DMS 273 (cell line): Measurements from ENCODE around the gene NCKIPSD.

Experiments used
- DNase-seq: peaks from one replicate; lab custom pipeline; 2025; ENCODE audit not compliant: unreplicated experiment; lab: John Stamatoyannopoulos, UW

The NCKIPSD gene

DNA sequence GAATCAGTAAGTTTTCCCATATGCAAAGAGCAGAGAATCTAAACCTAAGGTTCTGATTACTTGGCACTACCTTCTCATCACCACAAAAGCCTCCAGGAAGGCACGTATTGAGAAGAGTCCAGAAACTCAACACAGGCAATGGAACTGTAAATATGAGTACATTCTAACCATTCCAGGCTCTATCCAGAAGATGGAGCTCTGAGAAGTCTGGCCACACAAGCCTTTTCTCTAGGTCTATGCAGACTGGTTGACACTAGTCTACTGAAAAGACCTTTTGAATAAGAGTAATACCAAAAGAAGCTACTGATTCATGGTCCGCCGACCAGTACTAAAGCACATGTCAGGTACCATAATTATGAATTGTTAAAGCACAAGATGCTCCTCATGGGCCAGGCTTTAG, 12.2 kb upstream of the NCKIPSD start:
- DNase-seq = no peak

DNA sequence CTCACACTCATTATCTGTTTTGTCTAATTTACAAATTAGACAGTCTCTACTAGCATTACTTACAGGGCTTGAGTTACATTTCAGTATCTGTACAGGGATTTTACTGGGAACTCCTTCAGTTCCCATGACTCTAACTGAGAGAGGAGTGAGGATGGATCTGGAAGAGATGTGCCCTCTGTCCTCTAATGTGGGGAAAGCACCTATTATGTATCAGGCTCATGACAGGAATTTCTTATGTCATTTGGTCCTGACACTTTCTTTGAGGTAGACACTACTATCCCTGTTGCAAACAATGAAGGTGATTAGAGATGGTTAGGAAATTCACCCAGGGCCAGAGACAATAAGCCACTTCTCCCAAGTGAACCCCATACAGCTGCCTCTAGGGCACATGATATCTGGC, 10.9 kb upstream of the NCKIPSD start:
- DNase-seq = no peak

DNA sequence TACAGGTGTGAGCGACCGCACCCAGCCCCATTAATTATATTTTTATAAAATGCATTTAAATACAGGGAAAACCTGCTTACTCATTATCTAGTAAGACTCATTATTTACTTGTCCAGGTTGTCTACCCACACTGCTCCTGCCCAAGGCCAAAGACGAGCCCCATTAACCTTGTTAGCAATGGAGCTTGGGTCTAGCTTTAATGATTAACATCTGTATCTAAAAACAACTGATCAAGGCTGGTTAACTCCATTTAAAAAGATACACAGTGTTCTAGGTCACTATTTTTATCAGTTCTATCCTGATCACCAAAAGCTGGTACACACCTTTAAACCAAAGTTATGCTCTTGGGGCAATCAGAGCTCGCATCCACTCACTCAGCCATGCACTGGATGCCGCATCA, 10.4 kb upstream of the NCKIPSD start:
- no peak for DNase-seq

DNA sequence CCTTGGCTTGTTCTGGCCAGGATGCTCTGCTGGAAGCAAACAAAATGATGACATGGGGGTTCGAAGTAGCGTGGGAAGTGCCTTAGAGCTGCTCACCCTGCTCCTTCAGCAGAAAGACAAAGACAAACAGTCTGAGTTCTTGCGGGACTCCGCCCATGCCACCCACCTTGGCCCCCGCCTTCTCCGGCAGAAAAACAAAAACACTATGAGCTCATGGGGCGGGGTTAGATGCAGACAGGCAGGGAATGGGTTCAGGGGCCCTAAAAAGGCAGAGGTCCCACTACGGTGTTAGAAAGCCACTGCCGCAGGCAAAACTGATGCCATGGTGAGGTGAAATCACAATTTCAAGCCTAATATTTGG, 9.7 kb upstream of the NCKIPSD start:
- peak; percentile 22 for DNase-seq

DNA sequence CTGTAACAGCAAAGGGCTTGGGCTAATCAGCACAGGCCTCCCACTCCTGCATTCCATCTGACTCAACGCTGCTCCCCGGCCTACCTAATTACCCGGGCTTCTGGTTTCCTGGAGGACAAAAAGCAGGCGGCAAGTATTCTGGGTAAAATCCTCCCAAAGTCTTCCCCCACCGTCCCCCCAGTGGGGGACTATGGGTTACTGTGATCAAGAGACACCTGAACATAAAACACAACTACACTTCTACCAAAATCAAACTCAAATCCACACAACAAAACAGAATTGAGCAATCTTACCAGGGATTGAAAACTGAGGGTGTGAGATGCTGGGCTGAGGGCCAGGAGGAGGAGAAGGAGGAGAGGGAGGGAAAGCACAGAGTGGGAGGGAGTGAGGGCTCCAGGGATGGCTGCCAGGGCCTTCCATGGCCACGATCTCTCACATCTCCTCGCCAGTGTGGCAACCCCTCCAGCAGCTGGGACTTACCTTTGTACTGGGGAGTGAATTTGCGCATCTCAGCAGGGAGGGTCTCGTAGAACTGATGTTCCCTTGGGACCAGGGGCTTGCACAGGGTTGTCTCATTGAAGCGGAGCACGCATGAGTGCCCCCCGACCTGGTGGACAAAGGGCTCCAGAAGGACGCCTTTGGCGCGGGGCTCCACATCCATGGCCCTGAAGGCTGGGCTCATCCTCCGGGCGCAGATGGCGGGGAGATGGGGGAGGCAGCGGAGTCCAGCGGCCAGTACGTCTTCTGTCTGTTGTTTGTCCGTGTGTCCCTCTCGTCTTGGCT, 9.1 kb upstream of the NCKIPSD start:
- DNase-seq = peak; percentile 39

DNA sequence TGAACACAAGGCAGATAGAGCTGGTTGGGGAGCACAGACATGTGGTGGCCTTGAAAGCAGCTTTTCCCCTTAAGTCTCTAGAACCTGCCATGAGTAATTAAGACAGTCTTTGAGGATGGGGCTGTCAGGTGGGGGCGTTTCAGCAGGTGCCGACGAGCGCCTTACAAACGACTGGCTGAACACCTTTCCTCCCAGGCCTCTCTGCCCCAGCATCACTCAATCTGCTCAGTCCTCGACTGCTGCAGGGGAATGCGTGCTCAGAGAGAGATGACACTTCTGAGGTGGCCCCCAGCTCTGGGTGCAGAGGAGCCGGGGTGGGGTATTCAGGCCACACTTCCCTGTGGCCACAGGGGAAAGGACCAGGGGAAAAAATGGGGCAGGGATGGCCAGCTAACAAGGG, 8.1 kb upstream of the NCKIPSD start:
- DNase-seq = no peak

DNA sequence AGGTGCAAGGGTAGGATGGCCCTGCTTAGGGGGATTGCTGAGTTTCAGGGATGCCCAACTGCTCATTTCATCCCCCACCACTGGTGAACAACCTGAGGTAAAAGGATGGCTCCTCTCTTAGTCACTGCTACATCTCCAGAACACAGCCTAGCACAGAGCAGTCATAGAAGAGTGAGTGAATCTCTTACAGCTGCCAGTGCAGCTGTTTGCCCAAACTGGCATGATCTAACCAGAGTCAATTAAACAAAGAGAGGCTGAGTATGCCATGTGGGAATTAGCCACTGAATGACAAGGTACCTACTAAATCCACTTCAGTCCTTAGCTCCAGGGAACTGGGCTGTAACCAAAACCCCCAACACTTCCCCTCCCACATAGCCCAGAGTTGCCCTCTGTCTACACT, 6.8 kb upstream of the NCKIPSD start:
- no peak for DNase-seq

DNA sequence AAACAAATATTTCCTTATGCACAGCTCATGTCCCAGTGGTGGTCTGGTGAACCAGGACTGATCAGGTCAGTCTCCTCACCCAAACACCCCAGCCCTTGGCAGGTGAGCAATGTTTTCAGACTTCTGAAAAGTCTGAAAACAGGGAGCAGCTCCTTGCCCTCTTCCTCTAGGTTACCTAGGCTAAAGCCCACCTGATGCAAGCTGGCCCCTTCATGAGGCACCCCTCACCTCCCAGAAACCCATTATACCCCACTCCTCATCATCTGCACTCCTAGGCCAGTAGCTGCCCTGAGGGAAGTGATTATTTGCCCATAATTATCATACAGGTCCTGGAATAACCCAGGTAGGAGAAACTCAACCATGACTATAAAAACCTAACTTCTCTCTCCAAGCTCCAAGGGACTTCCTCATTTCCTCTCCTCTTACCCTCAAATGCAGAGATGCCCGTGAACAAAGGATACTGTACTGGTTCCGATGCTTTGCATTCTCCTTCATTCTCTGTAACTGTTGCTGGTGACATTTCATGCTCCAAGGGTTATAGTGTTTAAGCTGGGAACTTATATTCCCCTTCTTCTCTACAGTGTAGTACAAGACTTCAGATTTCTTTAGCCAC, 5.2 kb upstream of the NCKIPSD start:
- no peak for DNase-seq

DNA sequence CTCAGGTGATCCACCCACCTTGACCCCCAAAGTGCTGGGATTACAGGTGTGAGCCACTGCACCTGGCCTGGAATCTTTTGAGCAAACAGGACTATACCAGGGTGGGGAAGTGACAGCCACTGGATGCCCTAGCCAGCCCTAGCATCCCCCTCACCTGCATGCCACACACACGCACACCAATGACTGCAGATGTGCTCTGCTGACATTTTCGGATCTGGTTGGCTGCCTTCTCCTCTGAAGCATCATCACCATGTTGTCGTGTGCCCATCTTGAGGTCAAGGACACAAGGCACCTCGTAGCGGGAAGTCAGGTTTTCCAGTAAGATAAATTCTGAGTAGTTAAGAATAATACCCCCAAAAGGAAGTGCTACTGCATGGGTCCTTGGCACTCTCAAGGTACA, 3.7 kb upstream of the NCKIPSD start:
- no peak for DNase-seq

DNA sequence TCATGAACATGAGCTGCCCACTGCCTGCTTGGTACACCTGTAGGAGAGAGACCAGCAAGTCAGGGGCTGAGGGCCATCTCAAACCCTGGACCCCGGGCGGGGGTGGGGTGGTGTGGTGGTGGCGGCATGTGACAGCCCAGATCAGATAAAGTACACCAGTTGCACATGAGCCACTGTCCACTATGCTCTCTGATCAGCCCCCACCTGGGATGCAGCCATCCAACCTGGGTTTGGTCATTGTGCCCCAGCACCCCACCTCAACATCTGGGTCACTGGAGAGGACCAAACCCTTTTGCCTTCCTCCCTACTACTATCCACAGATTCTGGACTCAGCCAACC, 3.0 kb upstream of the NCKIPSD start:
- no peak for DNase-seq

DNA sequence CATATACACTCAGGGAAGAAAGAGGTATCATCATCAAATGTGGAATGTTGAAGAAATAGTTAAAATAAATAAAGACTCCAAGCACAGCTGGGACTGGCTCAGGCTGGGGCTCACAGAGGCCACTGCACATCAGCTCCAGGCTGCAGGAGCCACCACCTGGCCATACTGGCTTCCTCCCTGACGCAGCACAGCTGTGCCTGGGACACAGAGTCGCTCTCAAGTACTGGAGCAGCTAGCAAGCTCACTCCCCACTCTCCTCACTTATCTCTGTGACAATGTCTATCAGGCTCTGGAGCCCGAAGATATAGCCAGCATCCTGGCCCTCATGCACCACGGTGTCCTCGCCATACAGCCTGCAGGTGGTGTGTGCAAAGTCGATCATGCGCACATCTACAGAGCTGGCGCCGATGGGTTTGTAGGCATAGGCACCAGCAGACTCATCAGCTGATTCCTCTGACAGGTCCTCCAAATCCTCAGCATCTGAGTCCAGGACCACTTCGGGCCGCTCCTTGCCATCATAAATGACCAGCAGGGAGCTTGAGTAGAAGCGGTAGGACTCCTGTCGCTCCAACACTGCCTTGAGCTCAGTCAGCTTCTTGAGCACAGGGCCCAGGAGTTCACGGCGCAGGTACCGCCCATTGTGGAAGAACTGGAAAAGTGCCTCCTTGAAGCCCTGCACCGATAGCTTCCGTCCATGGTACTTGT, 2.5 kb upstream of the NCKIPSD start:
- DNase-seq = peak; percentile 31

DNA sequence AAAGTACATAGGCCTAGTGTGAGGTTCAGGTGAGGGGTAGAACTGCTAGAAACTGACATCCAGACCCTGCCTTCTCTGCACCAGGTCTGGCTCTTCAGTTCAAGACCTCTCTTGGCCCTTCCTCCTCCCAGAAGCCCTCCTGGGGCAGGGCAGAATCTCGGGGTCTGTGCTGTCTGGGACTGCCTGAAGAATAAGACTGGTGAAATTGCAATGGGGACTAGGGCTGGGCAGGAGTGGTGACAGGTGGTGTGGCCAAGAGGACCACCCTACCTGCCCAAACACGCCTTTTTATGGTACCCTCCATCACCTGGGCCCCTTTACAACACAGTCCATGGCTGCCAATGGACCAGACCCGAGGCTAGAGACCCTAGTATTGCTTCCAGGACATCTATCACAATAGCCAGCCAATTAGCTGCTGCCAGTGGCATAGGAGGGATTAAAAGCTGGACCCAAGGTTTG, 1.5 kb upstream of the NCKIPSD start:
- DNase-seq = no peak

DNA sequence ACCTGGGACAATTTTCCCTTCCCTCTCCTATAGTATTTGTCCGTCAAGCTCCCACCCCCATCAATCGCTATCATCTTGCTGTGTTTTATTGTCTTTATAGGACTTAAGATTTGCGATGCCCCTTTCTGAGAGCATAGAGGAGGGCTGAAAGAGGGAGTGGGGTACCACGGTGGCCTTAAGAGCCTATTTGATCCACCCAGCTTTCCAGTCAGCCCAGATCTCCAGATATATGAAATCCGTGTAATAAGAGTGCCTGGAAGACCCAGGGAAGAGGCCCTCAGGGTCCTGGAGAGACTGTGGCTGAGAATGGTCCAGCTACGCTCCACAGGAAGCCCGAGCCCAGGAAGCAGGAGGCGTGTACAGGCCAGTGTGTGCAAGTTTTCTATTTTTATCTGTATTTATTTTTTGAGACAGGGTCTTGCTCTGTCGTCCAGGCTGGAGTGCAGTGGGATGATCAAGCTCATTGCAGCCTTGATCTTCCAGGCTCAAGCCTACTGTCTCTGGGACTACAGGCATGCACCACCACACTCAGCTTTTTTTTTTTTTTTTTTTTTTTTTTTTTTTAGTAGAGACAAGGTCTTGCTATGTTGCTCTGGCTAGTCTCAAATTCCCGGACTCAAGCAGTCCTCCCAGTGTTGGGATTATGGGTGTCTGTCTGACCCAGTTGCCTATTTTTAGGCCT, 964 bp upstream of the NCKIPSD start:
- no peak for DNase-seq

DNA sequence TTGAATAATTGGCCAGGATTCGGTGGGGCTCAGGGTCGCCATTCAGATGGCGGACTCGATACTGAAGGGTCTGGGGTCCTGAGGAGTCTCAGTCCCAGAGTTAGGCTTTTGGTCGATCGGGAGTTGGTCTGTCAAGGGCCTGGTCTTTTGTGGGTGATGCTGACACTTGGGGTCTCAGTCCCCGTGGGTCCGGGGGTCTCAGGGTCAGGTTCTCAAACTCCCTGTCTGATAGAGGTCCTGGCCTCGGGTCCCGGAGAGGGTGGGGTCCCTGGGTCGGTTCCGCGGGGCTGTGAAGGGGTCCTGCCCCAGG, 467 bp downstream of the NCKIPSD start:
- DNase-seq = no peak

DNA sequence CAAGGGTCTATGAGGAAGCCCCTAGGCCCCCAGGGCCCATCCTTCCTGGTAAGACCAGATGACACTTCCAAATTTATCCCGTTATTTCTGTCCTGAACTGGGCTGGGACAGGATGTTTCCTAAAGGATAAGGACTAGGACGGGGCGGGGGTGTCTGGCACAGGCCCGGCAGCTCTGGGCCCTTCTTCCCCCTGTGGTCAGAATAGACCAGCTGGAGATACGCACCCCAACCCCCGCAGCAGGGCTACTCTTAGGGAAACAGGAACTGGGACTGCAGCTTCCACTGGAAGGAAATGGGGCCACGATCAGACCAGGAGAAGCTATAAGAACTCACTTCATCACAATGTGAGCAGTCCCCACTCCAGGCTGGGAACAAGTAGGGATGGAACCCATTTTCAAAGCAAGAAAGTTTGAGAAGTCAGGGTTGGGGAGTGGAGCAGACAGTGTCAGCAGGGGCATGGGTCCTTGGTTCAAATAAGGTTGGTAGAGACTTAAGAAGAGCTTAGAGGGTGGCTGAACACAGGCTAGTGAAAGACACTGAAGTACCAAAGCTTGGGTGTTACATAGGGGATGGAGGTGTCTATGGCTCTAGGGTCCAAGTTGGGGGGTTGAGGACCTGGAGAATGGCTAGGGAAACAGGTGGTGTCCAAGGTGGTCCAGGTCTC, 1.1 kb downstream of the NCKIPSD start:
- peak; percentile 14 for DNase-seq

DNA sequence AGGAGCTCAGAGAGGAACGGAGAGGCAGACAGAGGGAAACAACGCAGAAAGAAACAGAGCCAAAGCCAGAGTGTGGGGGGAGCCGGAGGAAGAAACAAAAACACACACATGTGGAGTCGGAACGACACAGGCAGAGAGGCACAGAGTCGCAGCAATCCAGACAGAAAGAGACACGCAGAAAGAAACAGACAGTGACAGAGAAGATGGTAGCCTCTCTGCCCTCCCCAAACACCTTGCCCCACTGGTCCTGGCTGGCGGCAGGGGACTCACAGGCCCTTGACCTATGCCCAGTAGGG, 1.7 kb downstream of the NCKIPSD start:
- no peak for DNase-seq

DNA sequence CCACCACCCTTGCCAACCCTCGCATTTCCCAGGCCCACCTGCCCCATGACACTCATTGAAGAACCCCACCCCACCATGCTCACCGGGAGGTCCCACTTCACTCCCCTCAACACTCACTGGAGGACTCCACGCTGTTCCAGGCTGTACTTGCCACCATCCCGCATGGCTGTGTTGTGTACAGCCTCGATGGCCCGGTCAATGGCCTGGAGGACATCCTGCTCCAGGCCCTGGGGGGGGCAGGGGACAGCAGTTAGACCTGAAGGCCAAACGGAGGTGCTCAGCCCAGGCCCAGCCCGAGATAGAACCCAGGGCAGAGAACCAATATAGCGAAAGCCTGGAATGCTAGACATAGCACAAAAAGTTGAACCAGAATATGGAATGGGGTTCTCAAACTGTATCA, 2.9 kb downstream of the NCKIPSD start:
- DNase-seq = no peak

DNA sequence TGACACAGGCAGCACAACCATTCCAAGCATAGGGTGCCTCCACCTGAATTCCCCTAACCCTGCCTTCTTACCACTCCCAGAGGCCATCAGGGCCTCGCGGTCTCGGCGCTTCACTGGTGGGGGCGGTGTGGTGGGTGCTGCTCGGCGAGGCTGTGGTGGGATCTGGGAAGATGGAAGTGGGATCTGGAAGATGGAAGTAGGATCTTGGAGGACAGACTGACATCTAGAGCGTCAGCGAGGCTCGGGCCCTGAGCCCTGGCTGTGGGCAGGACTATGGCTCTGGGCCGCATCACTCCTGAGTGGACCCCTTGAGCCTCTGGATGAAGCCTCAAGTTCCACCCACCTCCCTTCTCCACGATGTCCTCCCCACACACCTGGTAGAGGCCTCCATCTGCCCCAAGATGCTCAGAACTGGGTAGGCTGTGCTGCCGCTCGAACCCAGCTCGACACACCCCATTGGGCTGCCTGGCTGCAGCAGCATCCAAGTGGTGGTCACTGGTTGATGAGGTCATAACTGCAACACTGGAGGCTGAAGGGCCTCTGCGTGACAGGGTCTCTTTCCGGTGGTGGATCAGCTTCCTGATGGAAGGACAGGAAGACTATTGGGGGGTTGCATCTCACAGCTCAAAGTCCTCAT, 3.6 kb downstream of the NCKIPSD start:
- DNase-seq = no peak

DNA sequence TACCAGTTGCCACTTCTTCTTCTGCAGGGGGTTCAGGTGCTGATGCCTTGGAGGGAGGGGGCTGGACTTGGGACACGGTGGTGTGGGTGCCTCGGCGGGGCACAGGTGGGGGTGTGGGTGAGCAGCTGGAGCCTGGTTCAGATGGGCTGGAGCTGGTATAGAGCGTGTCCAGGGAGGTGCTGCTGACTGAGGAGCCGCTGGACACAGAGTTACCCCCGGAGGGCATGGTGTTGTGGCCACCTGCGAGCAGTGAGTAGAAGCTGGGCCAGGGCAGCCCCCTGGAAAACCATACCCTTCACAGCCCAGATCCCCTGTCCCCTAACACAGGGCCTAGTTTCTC, 4.2 kb downstream of the NCKIPSD start:
- DNase-seq = no peak

DNA sequence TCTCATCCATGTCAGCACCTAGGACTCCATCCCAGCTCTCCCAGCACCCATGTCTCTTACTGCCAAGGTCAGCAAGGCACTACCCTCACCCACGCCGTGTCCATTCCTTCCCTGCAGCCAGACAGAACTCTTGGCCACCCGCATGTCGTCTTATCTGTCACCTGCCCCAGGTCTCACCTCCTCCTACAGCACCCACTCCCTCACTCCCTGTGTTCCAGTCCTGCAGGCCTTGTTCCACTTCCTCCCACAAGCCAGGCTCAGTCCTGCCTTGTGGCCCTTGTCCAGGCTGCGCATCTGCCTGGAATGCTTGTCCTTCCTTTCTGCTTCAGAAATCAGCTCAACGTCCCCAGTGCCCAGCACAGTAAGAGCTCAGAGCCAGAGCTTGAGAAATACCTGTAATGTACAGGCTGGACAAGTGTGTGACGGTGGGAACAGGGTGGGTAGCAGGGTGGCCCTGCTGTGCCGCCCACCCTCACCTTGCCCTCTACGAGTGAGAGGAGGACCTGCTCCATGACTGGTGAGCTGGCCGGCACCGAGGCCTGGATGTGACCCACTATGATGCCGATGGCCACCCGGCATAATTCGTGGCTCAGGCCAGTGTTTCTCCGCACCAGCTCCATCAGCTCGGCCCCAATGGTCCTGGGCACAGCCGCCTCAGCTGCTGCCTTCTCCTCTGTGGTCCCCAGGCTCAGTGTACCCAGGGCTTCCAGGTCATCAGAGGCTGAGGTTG, 4.7 kb downstream of the NCKIPSD start:
- no peak for DNase-seq
